GM18519 (cell line): ENCODE measurements around the gene CGNL1.

Experiments
- ATAC-seq: cut with Tn5 transposase; IDR thresholded peaks from one replicate; pipeline ENCODE4 v1.9.1; 2021; ENCODE audit warnings: mild to moderate bottlenecking, moderate library complexity; ENCODE audit not compliant: unreplicated experiment, low FRiP score

CGNL1 gene

GRCh38 chr15:57419335-57419734, 43.0 kb downstream of the CGNL1 start:
- ATAC-seq, result no peak

- ATAC-seq, result no peak
These were observed 44.8 kb downstream of the CGNL1 start for GRCh38 chr15:57421110-57421509.

- ATAC-seq, result no peak
These were observed 45.2 kb downstream of the CGNL1 start for GRCh38 chr15:57421551-57421950.

GRCh38 chr15:57422113-57422754, 45.9 kb downstream of the CGNL1 start:
- no peak for ATAC-seq

GRCh38 chr15:57423599-57424140, 47.4 kb downstream of the CGNL1 start:
- no peak for ATAC-seq

GRCh38 chr15:57424628-57425405, 48.5 kb downstream of the CGNL1 start:
- no peak for ATAC-seq

GRCh38 chr15:57425842-57426241, 49.5 kb downstream of the CGNL1 start:
- no peak for ATAC-seq

GRCh38 chr15:57427367-57427821, 51.1 kb downstream of the CGNL1 start:
- no peak for ATAC-seq

- ATAC-seq, result no peak
These were observed 55.9 kb downstream of the CGNL1 start for GRCh38 chr15:57432141-57432741.

GRCh38 chr15:57436166-57436565, 59.9 kb downstream of the CGNL1 start:
- no peak for ATAC-seq

- no peak for ATAC-seq
These were observed 60.7 kb downstream of the CGNL1 start for GRCh38 chr15:57436961-57437360.

GRCh38 chr15:57437564-57437963, 61.3 kb downstream of the CGNL1 start:
- no peak for ATAC-seq

- ATAC-seq, result no peak
These were observed 61.9 kb downstream of the CGNL1 start for GRCh38 chr15:57438166-57438565.

- no peak for ATAC-seq
These were observed 63.1 kb downstream of the CGNL1 start for GRCh38 chr15:57439128-57440027.

- no peak for ATAC-seq
These were observed 63.9 kb downstream of the CGNL1 start for GRCh38 chr15:57440167-57440566.

- ATAC-seq, result no peak
These were observed 64.5 kb downstream of the CGNL1 start for GRCh38 chr15:57440799-57441198.

GRCh38 chr15:57442335-57442734, 66.0 kb downstream of the CGNL1 start:
- no peak for ATAC-seq

- no peak for ATAC-seq
These were observed 67.2 kb downstream of the CGNL1 start for GRCh38 chr15:57443486-57443885.

- ATAC-seq, result no peak
These were observed 68.7 kb downstream of the CGNL1 start for GRCh38 chr15:57444877-57445513.

GRCh38 chr15:57445872-57446271, 69.6 kb downstream of the CGNL1 start:
- ATAC-seq, result no peak
